ENCODE results near the gene NCKAP1.

- TF ChIP-seq RAD21 (conservative IDR thresholded peaks at IDR 0.05 in 1 of 2, IDR thresholded peaks at IDR 0.05 in 1 of 2), result no peak
- no peak for TF ChIP-seq POLR2A (IDR thresholded peaks at IDR 0.05; ENCODE audit: low read length)
- TF ChIP-seq CTCF (IDR thresholded peaks at IDR 0.05), result no peak
- TF ChIP-seq E2F6 (IDR thresholded peaks at IDR 0.05; ENCODE audit: borderline replicate concordance, low read depth), result no peak
- TF ChIP-seq CHD2 (IDR thresholded peaks at IDR 0.05; ENCODE audit: low read length, partially characterized antibody), result no peak
Observed at GRCh38 chr2:182941121-182941722, 97.0 kb downstream of the NCKAP1 start.
